ENCODE data around the gene VAX1.
A peak's percentile ranks its signal among the peaks of the same experiment; 100 is the strongest.
"Not testable (repeated sequence)": the region's sequence is repeated elsewhere in the genome, so short reads cannot be mapped to it uniquely, and the experiment has no call there.

Gene VAX1

GRCh38 chr10:117137911-117138642 lies at the start of gene VAX1:
VAX1 (minus strand) TSS chr10:117138270; CDS start chr10:117138056, 214 bp downstream.
- DNase-seq (ENCODE audit: low read depth), result no peak

- no peak for DNase-seq (ENCODE audit: low read depth)
Observed at GRCh38 chr10:117186832-117187615, 49.0 kb upstream of the VAX1 start.

GRCh38 chr10:117185817-117186216 lies 47.7 kb upstream of the VAX1 start:
- DNase-seq (ENCODE audit: low read depth), result not testable (repeated sequence)

GRCh38 chr10:117184821-117185220 lies 46.8 kb upstream of the VAX1 start:
- DNase-seq (ENCODE audit: low read depth), result no peak

GRCh38 chr10:117184296-117184695 lies 46.2 kb upstream of the VAX1 start:
- no peak for DNase-seq (ENCODE audit: low read depth)

- no peak for DNase-seq (ENCODE audit: low read depth)
Observed at GRCh38 chr10:117178190-117178589, 40.1 kb upstream of the VAX1 start.

- peak; percentile 43 for DNase-seq (ENCODE audit: low read depth)
Observed at GRCh38 chr10:117175901-117176534, 37.9 kb upstream of the VAX1 start.

- peak; percentile 12 for DNase-seq (ENCODE audit: low read depth)
Observed at GRCh38 chr10:117175215-117175900, 37.3 kb upstream of the VAX1 start.

GRCh38 chr10:117174439-117175214 lies 36.6 kb upstream of the VAX1 start:
- peak; percentile 63 for DNase-seq (ENCODE audit: low read depth)

GRCh38 chr10:117170244-117170643 lies 32.2 kb upstream of the VAX1 start:
- no peak for DNase-seq (ENCODE audit: low read depth)

GRCh38 chr10:117169480-117169879 lies 31.4 kb upstream of the VAX1 start:
- no peak for DNase-seq (ENCODE audit: low read depth)

- no peak for DNase-seq (ENCODE audit: low read depth)
Observed at GRCh38 chr10:117168729-117169128, 30.7 kb upstream of the VAX1 start.

GRCh38 chr10:117167789-117168674 lies 30.0 kb upstream of the VAX1 start:
- DNase-seq (ENCODE audit: low read depth), result peak; percentile 37

- no peak for DNase-seq (ENCODE audit: low read depth)
Observed at GRCh38 chr10:117167346-117167788, 29.3 kb upstream of the VAX1 start.

- DNase-seq (ENCODE audit: low read depth), result no peak
Observed at GRCh38 chr10:117166418-117167345, 28.6 kb upstream of the VAX1 start.

- no peak for DNase-seq (ENCODE audit: low read depth)
Observed at GRCh38 chr10:117165538-117166417, 27.7 kb upstream of the VAX1 start.

GRCh38 chr10:117164592-117165537 lies 26.8 kb upstream of the VAX1 start:
- no peak for DNase-seq (ENCODE audit: low read depth)

Measured in activated T-helper 1 cell treated with Interleukin-2 at 50 U/mL for 16 hours (primary cell).